SK-N-SH (cell line): ENCODE measurements around the gene TMEM167A. TPM values are rescaled to one million over a fixed set of nuclear protein-coding genes. Genes with fewer than 3 reads are reported as not detected.

ENCODE experiments used
- CTCF ChIA-PET: fragments of 300-600, 350-600 bp; formaldehyde crosslinking; extraction: SDS; loops from one replicate; lab custom pipeline; 2021; lab: Yijun Ruan, JAX
- POLR2A ChIA-PET: fragments of 350-600 bp; sonication (Branson Sonifier 250); formaldehyde crosslinking; extraction: SDS; loops from one replicate; lab custom pipeline; 2020; ENCODE audit warnings: antibody characterized with exemption, inconsistent platforms; lab: Yijun Ruan, JAX
- DNase-seq: peaks from one replicate; pipeline ENCODE4 v3.0.0; 2012
- H2AFZ ChIP-seq: fragments of 200-600 bp; sonication (generic); 2 replicates; pipeline ENCODE4 v1.8.1; 2016; ENCODE audit warnings: antibody characterized with exemption, mild to moderate bottlenecking, low read depth
- H3F3A ChIP-seq: fragments of 200-600 bp; sonication (generic); replicated peaks from 2 replicates; pipeline ENCODE3; 2016; ENCODE audit warnings: antibody characterized with exemption, mild to moderate bottlenecking; ENCODE audit not compliant: insufficient read depth
- H3K27ac ChIP-seq, 2 experiments: fragments of 200-500 bp in 1 of 2; fragments of 200-600 bp in 1 of 2; sonication (Bioruptor generic) in 1 of 2; sonication (generic), shearing (Covaris generic) in 1 of 2; 2 replicates each; pipeline versions ENCODE4 v1.5.1 to v1.6.1; 2014 to 2016; ENCODE audit warnings: low read depth in 2 of 2, inconsistent platforms in 1 of 2, low read length in 1 of 2, mild to moderate bottlenecking in 1 of 2, mixed read lengths in 1 of 2
- H3K27me3 ChIP-seq: fragments of 200-600 bp; sonication (generic), shearing (Covaris generic); 2 replicates; pipeline ENCODE4 v1.6.1; 2016; ENCODE audit warnings: mixed run types; ENCODE audit not compliant: insufficient read depth
- H3K36me3 ChIP-seq, 2 experiments: fragments of 200-500 bp in 1 of 2; fragments of 200-600 bp in 1 of 2; sonication (Bioruptor generic) in 1 of 2; sonication (generic) in 1 of 2; replicated peaks in 1 of 2; 2 replicates each; pipeline versions ENCODE3 to v1.5.1; 2014 to 2016; ENCODE audit warnings: low read length in 1 of 2, mild to moderate bottlenecking in 1 of 2; ENCODE audit not compliant: insufficient read depth in 2 of 2, control insufficient read depth in 1 of 2
- H3K4me1 ChIP-seq, 2 experiments: fragments of 200-500 bp in 1 of 2; fragments of 200-600 bp in 1 of 2; sonication (Bioruptor generic) in 1 of 2; sonication (generic), shearing (Covaris generic) in 1 of 2; 2 replicates each; pipeline versions ENCODE4 v1.5.1 to v1.6.1; 2014 to 2016; ENCODE audit warnings: low read depth in 1 of 2, low read length in 1 of 2, mixed run types in 1 of 2; ENCODE audit not compliant: insufficient read depth in 2 of 2, control insufficient read depth in 1 of 2
- H3K4me2 ChIP-seq: fragments of 200-600 bp; sonication (generic), shearing (Covaris generic); 2 replicates; pipeline ENCODE4 v1.6.1; 2017; ENCODE audit warnings: mixed run types
- H3K4me3 ChIP-seq, 2 experiments: fragments of 200-500 bp in 1 of 2; fragments of 200-600 bp in 1 of 2; sonication (Bioruptor generic) in 1 of 2; sonication (generic), shearing (Covaris generic) in 1 of 2; 2 replicates each; pipeline versions ENCODE4 v1.5.1 to v1.8.1; 2014 to 2016; ENCODE audit warnings: low read depth in 2 of 2, inconsistent platforms in 1 of 2, low read length in 1 of 2, mild to moderate bottlenecking in 1 of 2, mixed read lengths in 1 of 2, moderate library complexity in 1 of 2
- H3K79me2 ChIP-seq: fragments of 200-600 bp; sonication (generic); 2 replicates; pipeline ENCODE4 v1.8.1; 2017; ENCODE audit warnings: mild to moderate bottlenecking; ENCODE audit not compliant: insufficient read depth
- H3K9ac ChIP-seq: fragments of 200-600 bp; sonication (generic); 2 replicates; pipeline ENCODE4 v1.6.1; 2017; ENCODE audit warnings: mixed run types
- H3K9me2 ChIP-seq: fragments of 200-600 bp; sonication (generic); 2 replicates; pipeline ENCODE4 v1.6.1; 2017; ENCODE audit warnings: mixed run types
- H3K9me3 ChIP-seq: fragments of 200-600 bp; sonication (generic); 2 replicates; pipeline ENCODE4 v1.6.1; 2017; ENCODE audit warnings: mixed run types, mild to moderate bottlenecking, moderate library complexity
- H4K20me1 ChIP-seq: fragments of 200-600 bp; sonication (generic); 2 replicates; pipeline ENCODE4 v1.6.1; 2017; ENCODE audit warnings: mild to moderate bottlenecking, mixed run types; ENCODE audit not compliant: insufficient read depth
- EP300 ChIP-seq, 2 experiments: IDR thresholded peaks; 2 replicates each; pipeline versions ENCODE4 v1.4.0 to v1.6.1; 2012; ENCODE audit warnings: borderline replicate concordance in 1 of 2, low read depth in 1 of 2, low read length in 1 of 2
- FOXJ3 ChIP-seq: sonication (generic); formaldehyde crosslinking; IDR thresholded peaks from 2 replicates; pipeline ENCODE4 v1.5.1; 2020; ENCODE audit warnings: mild to moderate bottlenecking, missing genetic modification reagents
- NFIC ChIP-seq: IDR thresholded peaks from 2 replicates; pipeline ENCODE4 v1.4.0; 2012; ENCODE audit warnings: borderline replicate concordance
- NRF1 ChIP-seq: IDR thresholded peaks from 2 replicates; pipeline ENCODE4 v1.6.1; 2012; ENCODE audit warnings: low read depth, mild to moderate bottlenecking, low read length
- RAD21 ChIP-seq: IDR thresholded peaks from 2 replicates; pipeline ENCODE4 v1.6.1; 2012; ENCODE audit warnings: mild to moderate bottlenecking, low read length
- RCOR1 ChIP-seq: fragments of 150-350 bp; IDR thresholded peaks from 2 replicates; pipeline ENCODE4 v1.6.1; 2017; ENCODE audit warnings: antibody characterized with exemption, low read length
- REST ChIP-seq: IDR thresholded peaks from 2 replicates; pipeline ENCODE4 v1.6.1; 2012; ENCODE audit warnings: mild to moderate bottlenecking, low read depth, low read length, moderate library complexity
- RXRA ChIP-seq: IDR thresholded peaks from 2 replicates; pipeline ENCODE4 v1.4.0; 2012; ENCODE audit warnings: low read depth, mild to moderate bottlenecking, borderline replicate concordance
- SMC3 ChIP-seq: IDR thresholded peaks from 2 replicates; pipeline ENCODE4 v1.6.1; 2012; ENCODE audit warnings: low read depth, low read length, improper control_type of control experiment
- USF2 ChIP-seq: fragments of 150-350 bp; IDR thresholded peaks from 2 replicates; pipeline ENCODE4 v1.6.1; 2017; ENCODE audit warnings: antibody characterized with exemption, low read length, low read depth, borderline replicate concordance
- YY1 ChIP-seq: IDR thresholded peaks from 2 replicates; pipeline ENCODE4 v1.4.0; 2012; ENCODE audit warnings: low read depth, mild to moderate bottlenecking
- WGBS: methylation state at CpG from one replicate; pipeline ENCODE4 v1.1.6; 2017; ENCODE audit warnings: low lambda C conversion rate; 5-methylcytosine and 5-hydroxymethylcytosine counted together
- polyA plus RNA-seq, 3 experiments: library from polyadenylated mRNA; depleted of rRNA; stranded (reverse); fragments of >200 nt; gene quantifications; 2 replicates each; pipeline ENCODE4 v1.2.3, GENCODE V29; 2012
- TF ChIP-seq, protein P1 (sequence below): IDR thresholded peaks from 2 replicates; pipeline ENCODE4 v1.4.0; 2012; ENCODE audit warnings: low read depth, borderline replicate concordance
- TF ChIP-seq, protein P2 (sequence below): fragments of 150-350 bp; IDR thresholded peaks from 2 replicates; pipeline ENCODE4 v1.6.1; 2016; ENCODE audit warnings: mild to moderate bottlenecking, low read depth, low read length

The TMEM167A gene
- polyA plus RNA-seq, 1 of the 3 experiments (the other 2 are of a cell fraction): 23.7 TPM

- H3K4me2 ChIP-seq: no peak overlapping the region
- WGBS: 73% methylated on average over 2 of the region's 2 CpGs
- POLR2A ChIA-PET: no interaction called here
Measured at GRCh38 chr5:83071286-83072051, 5.7 kb downstream of the TMEM167A start.

DNA sequence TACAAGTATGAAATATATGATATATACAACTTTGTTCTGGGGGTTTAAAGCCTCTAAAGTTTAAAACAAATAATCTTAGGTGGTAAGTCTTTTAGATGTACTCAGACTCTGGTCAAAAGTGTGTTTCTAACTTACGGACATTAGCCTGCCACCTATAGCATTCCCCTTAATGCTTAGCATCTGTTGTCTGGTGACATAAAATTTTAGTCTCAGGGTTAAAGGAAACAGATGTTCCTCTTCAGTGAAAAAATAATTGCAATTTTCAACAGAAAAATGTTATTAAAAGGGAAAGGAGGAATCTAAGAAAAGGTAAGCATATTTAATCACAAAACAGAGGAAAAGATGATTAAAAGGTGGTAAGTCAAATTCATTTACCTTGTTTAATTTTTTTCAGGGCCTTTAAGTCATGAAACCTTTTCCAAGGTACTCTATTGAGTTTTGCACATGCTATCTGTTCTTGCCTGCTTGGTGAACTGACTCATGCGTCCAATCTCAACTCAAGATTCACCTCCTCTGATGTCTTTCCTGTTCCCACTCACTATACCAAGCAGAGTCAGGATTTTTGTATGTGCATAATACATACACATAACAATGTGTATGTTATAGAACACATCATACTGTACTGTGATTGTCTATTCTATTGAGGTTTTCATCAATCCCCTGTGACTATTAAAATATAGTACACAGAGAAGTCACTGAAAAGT, 7.9 kb downstream of the TMEM167A start:
- TF ChIP-seq RCOR1: no peak
- 0 out of 4 replicates have a peak, but pooled peaks of 1 of the 2 experiments have one; percentile 7 for TF ChIP-seq EP300 (IDR thresholded peaks at IDR 0.05; ENCODE audit: borderline replicate concordance in 1 of 2, low read depth in 1 of 2, low read length in 1 of 2)
- TF ChIP-seq SMC3: no peak
- TF ChIP-seq NFIC: no peak
- TF ChIP-seq, protein P1, sequence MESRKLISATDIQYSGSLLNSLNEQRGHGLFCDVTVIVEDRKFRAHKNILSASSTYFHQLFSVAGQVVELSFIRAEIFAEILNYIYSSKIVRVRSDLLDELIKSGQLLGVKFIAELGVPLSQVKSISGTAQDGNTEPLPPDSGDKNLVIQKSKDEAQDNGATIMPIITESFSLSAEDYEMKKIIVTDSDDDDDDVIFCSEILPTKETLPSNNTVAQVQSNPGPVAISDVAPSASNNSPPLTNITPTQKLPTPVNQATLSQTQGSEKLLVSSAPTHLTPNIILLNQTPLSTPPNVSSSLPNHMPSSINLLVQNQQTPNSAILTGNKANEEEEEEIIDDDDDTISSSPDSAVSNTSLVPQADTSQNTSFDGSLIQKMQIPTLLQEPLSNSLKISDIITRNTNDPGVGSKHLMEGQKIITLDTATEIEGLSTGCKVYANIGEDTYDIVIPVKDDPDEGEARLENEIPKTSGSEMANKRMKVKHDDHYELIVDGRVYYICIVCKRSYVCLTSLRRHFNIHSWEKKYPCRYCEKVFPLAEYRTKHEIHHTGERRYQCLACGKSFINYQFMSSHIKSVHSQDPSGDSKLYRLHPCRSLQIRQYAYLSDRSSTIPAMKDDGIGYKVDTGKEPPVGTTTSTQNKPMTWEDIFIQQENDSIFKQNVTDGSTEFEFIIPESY: no peak
- TF ChIP-seq REST: no peak
- TF ChIP-seq RAD21: peak; percentile 9; the same call in 1 of the 2 replicates
- TF ChIP-seq NRF1: no peak
- Histone ChIP-seq H3K27ac (peak overlapping the region in 1 of 2 experiments; percentile 79; a peak in 2 of 4 replicates), H3K36me3 (peaks cover 19 to 25% of the 10 kb centered on the region in 2 experiments), H2AFZ (no peak overlapping the region), H3K4me1 (peaks cover 0 to 11% of the 10 kb centered on the region in 2 experiments; a peak in 2 of 4 replicates), H3K9me2 (no peaks in the 10 kb centered on the region), H3K27me3 (no peaks in the 10 kb centered on the region), H3K9me3 (no peaks in the 10 kb centered on the region), H3K9ac (no peak overlapping the region), H3F3A (peaks cover 9% of the 10 kb centered on the region), H3K4me2 (no peak overlapping the region), H3K79me2 (peaks cover 100% of the 10 kb centered on the region), H3K4me3 (no peak overlapping the region), H4K20me1 (peaks cover 66% of the 10 kb centered on the region)
- peak; percentile 16 for DNase-seq
- ChIA-PET POLR2A (no interaction called here), CTCF (no interaction called here)
- WGBS: 85% methylated on average over 2 of the region's 2 CpGs

More at GRCh38 chr5:83071286-83072051, 5.7 kb downstream of the TMEM167A start:
- DNase-seq: no peak
- TF ChIP-seq, protein P2, sequence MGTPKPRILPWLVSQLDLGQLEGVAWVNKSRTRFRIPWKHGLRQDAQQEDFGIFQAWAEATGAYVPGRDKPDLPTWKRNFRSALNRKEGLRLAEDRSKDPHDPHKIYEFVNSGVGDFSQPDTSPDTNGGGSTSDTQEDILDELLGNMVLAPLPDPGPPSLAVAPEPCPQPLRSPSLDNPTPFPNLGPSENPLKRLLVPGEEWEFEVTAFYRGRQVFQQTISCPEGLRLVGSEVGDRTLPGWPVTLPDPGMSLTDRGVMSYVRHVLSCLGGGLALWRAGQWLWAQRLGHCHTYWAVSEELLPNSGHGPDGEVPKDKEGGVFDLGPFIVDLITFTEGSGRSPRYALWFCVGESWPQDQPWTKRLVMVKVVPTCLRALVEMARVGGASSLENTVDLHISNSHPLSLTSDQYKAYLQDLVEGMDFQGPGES: no peak
- no peak for TF ChIP-seq RAD21
- TF ChIP-seq FOXJ3 (CRISPR knock-in tag): no peak
- TF ChIP-seq YY1: no peak
- no peak for TF ChIP-seq RCOR1
- TF ChIP-seq USF2: no peak
- no peak for TF ChIP-seq RXRA
- TF ChIP-seq, all 33 proteins: peak for 0
- CTCF ChIA-PET: interaction anchor here (0.7 kb wide), 1 partner anchor 234 kb away, joined by 3 read pairs; no protein-coding TSS in a partner anchor
- Histone ChIP-seq H3F3A (peaks cover 7% of the 10 kb centered on the region), H2AFZ (no peak overlapping the region), H3K36me3 (peaks cover 12 to 24% of the 10 kb centered on the region in 2 experiments), H3K9me2 (no peaks in the 10 kb centered on the region), H4K20me1 (peaks cover 58% of the 10 kb centered on the region), H3K27ac (no peak overlapping the region), H3K4me3 (no peak overlapping the region), H3K9ac (no peak overlapping the region), H3K27me3 (no peaks in the 10 kb centered on the region), H3K9me3 (no peaks in the 10 kb centered on the region), H3K4me1 (peaks cover 5 to 12% of the 10 kb centered on the region in 2 experiments; a peak in 3 of 4 replicates), H3K79me2 (peaks cover 100% of the 10 kb centered on the region)
